ENCODE results near the gene TAGLN3. TPM values are rescaled to one million over a fixed set of nuclear protein-coding genes. Genes with fewer than 3 reads are reported as not detected.

The TAGLN3 gene
- total RNA-seq, 2 donors from 2014 or later = not detected

DNA sequence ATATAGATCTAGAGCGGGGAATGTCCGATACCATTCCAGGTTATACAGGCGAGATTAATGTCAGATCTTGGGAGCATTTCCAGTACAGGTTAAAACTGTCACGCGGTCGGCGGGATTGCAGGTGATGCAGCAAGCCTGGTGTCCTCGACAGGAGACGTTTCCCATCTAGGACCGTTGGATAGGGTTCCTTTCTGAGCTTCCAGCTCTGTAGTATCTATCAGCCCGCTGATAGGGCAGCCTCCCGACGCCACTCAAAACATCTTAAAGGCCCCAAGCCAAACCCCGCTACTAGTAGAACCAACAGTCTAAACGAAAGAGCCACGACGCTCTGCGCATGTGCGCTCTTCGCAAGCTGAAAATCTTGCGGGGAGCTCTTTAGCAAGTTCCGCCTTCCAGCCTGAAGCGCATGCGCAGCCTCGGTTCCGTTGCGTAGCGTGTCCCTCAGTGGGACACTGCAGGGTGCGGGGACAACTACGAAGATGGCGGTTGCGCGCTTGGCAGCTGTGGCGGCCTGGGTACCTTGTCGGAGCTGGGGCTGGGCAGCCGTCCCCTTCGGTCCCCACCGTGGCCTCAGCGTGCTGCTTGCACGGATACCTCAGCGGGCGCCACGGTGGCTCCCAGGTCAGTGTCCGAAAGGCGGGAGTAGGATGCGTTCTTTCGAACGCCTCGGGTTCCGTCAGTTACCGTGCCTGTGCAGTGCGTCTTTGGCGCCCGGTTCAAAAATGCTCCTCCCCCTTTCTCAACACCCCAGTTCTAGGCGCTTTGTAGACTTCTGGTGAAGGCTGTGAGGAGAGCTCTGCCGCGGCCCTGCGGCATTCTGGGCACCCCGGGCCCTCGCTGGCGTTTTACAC lies 19.9 kb upstream of the TAGLN3 start, which contains the start of gene ABHD10:
Gene ABHD10, plus strand, starts transcription at position 444 of the 851 bp plus-strand sequence. Its CDS starts 36 bp downstream, at position 480.
- Histone ChIP-seq H3K4me3 (peak within 1 kb of the TSS; percentile 95), H3K27ac (peak within 1 kb of the TSS; percentile 63 to 80), H3K36me3 (peaks cover 8% of the 10 kb centered on the region), H3K9me3 (no peaks in the 10 kb centered on the region), H3K27me3 (replicated peaks; ENCODE audit: insufficient read depth) (no peaks in the 10 kb centered on the region), H3K4me1 (ENCODE audit: control insufficient read depth in 1 of 2, low read depth in 2 of 2) (peaks cover 21 to 25% of the 10 kb centered on the region in 2 donors)
- DNase-seq (ENCODE audit: low spot score) (peak; percentile 77), ATAC-seq (ENCODE audit: insufficient number of reproducible peaks, low FRiP score, low read depth) (peak; percentile 96)
- TF ChIP-seq CTCF (IDR thresholded peaks at IDR 0.05) = no peak

DNA sequence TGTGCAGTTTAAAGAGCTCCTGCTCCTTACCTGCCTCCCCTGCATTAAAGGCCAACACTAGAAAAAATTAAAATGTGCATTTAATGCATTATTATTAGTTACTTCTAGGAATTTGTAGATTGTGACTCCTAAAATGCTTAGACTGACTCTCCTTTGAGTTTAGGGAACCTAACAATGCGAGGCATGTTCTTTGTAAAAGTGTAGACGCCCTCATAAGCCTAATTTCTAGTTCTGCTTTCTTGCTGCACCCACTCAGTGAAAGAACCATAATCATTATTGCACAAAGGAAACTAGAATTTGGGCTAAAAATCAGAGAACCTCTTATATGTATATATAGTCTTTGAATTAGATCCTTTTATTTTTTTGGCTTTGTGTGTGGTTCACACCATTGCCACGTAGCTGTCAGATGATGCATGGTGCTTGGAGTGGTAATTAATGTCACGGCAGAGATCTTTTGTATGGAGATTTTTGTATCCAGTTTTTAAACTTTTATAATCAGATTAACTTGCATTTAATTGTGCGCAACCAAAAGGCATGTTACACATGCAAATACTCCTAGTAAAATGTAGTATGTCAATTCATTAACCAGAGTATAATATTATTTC lies 19.2 kb upstream of the TAGLN3 start:
- DNase-seq (ENCODE audit: low spot score) = no peak
- TF ChIP-seq CTCF (IDR thresholded peaks at IDR 0.05) = no peak
- Histone ChIP-seq H3K4me3 (peak overlapping the region; percentile 95), H3K9me3 (no peaks in the 10 kb centered on the region), H3K4me1 (ENCODE audit: control insufficient read depth in 1 of 2, low read depth in 2 of 2) (peaks cover 21 to 25% of the 10 kb centered on the region in 2 donors), H3K27me3 (replicated peaks; ENCODE audit: insufficient read depth) (no peaks in the 10 kb centered on the region), H3K36me3 (peaks cover under 1% of the 10 kb centered on the region), H3K27ac (peak overlapping the region; percentile 63 to 80)
- ATAC-seq (ENCODE audit: insufficient number of reproducible peaks, low FRiP score, low read depth) = no peak

GRCh38 chr3:111980716-111981456 lies 17.8 kb upstream of the TAGLN3 start:
- Histone ChIP-seq H3K27ac (no peak overlapping the region), H3K9me3 (no peaks in the 10 kb centered on the region), H3K4me1 (ENCODE audit: control insufficient read depth in 1 of 2, low read depth in 2 of 2) (peaks cover 21 to 25% of the 10 kb centered on the region in 2 donors), H3K36me3 (no peaks in the 10 kb centered on the region), H3K27me3 (replicated peaks; ENCODE audit: insufficient read depth) (no peaks in the 10 kb centered on the region), H3K4me3 (peak overlapping the region; percentile 95)
- ATAC-seq (ENCODE audit: insufficient number of reproducible peaks, low FRiP score, low read depth) (no peak), DNase-seq (ENCODE audit: low spot score) (no peak)
- no peak for TF ChIP-seq CTCF (IDR thresholded peaks at IDR 0.05)

DNA sequence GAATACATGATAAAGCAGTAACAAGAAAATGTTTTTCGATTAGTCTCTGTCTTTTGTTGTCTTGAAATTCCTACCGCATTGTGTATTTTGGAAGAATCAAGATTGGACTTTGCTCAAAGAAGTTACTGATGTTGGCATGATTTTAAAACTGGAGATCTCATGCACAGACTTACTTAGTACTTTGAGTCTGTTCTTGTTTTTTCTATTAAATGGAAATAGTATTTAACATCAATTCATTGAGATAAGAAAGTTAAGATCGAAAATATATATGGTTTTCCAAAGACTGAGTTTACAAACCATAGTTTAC lies 17.3 kb upstream of the TAGLN3 start:
- H3K27me3 ChIP-seq (replicated peaks; ENCODE audit: insufficient read depth) = no peaks in the 10 kb centered on the region
- no peak for ATAC-seq (ENCODE audit: insufficient number of reproducible peaks, low FRiP score, low read depth)
- H3K4me1 ChIP-seq (ENCODE audit: control insufficient read depth in 1 of 2, low read depth in 2 of 2) = peaks cover 21 to 25% of the 10 kb centered on the region in 2 donors
- H3K4me3 ChIP-seq = no peak overlapping the region
- no peaks in the 10 kb centered on the region for H3K36me3 ChIP-seq
- no peaks in the 10 kb centered on the region for H3K9me3 ChIP-seq
- H3K27ac ChIP-seq = no peak overlapping the region
- DNase-seq (ENCODE audit: low spot score) = no peak
- no peak for TF ChIP-seq CTCF (IDR thresholded peaks at IDR 0.05)

Measured in thoracic aorta (tissue), 2 donors.